NCI-H345 treated with DMSO at 0.1 percent for 48 hours (cell line): ENCODE data around the gene SEC61G.

Source experiments
- DNase-seq: peaks from one replicate; lab custom pipeline; 2025; ENCODE audit not compliant: unreplicated experiment; lab: John Stamatoyannopoulos, UW

Gene SEC61G

GRCh38 chr7:54758702-54759592, at the start of gene SEC61G:
Gene SEC61G (minus strand): TSS chr7:54759211. CDS start chr7:54757588, 1,623 bp downstream.
- peak; percentile 90 for DNase-seq

- DNase-seq = no peak
Observed at GRCh38 chr7:54802841-54803240, 43.8 kb upstream of the SEC61G start.

- no peak for DNase-seq
Observed at GRCh38 chr7:54802114-54802513, 43.1 kb upstream of the SEC61G start.

- DNase-seq = no peak
Observed at GRCh38 chr7:54799792-54800191, 40.8 kb upstream of the SEC61G start.

- DNase-seq = no peak
Observed at GRCh38 chr7:54798530-54798929, 39.5 kb upstream of the SEC61G start.

GRCh38 chr7:54796853-54797252, 37.8 kb upstream of the SEC61G start:
- DNase-seq = no peak

GRCh38 chr7:54796150-54796549, 37.1 kb upstream of the SEC61G start:
- no peak for DNase-seq

GRCh38 chr7:54792383-54792782, 33.4 kb upstream of the SEC61G start:
- DNase-seq = no peak

GRCh38 chr7:54788664-54789063, 29.7 kb upstream of the SEC61G start:
- peak; percentile 64 for DNase-seq

- no peak for DNase-seq
Observed at GRCh38 chr7:54785261-54785660, 26.2 kb upstream of the SEC61G start.

GRCh38 chr7:54783952-54784351, 24.9 kb upstream of the SEC61G start:
- no peak for DNase-seq

GRCh38 chr7:54782829-54783228, 23.8 kb upstream of the SEC61G start:
- DNase-seq = no peak

- DNase-seq = no peak
Observed at GRCh38 chr7:54782314-54782713, 23.3 kb upstream of the SEC61G start.

GRCh38 chr7:54781134-54781920, 22.3 kb upstream of the SEC61G start:
- no peak for DNase-seq

- DNase-seq = no peak
Observed at GRCh38 chr7:54780490-54780889, 21.5 kb upstream of the SEC61G start.

GRCh38 chr7:54778696-54779540, 19.9 kb upstream of the SEC61G start:
- DNase-seq = no peak

GRCh38 chr7:54778166-54778565, 19.2 kb upstream of the SEC61G start:
- no peak for DNase-seq

- DNase-seq = no peak
Observed at GRCh38 chr7:54774785-54775740, 16.1 kb upstream of the SEC61G start.

- peak; percentile 85 for DNase-seq
Observed at GRCh38 chr7:54773472-54774399, 14.7 kb upstream of the SEC61G start.
